Fibroblast of peridontal ligament (primary cell): Measurements from ENCODE around the gene GPC2.
"Not testable (repeated sequence)": the region's sequence is repeated elsewhere in the genome, so short reads cannot be mapped to it uniquely, and the experiment has no call there.

Experiments used
- DNase-seq: peaks from one replicate; pipeline ENCODE4 v3.0.0-alpha.2; 2010; ENCODE audit errors: extremely low read depth

Gene GPC2

DNA sequence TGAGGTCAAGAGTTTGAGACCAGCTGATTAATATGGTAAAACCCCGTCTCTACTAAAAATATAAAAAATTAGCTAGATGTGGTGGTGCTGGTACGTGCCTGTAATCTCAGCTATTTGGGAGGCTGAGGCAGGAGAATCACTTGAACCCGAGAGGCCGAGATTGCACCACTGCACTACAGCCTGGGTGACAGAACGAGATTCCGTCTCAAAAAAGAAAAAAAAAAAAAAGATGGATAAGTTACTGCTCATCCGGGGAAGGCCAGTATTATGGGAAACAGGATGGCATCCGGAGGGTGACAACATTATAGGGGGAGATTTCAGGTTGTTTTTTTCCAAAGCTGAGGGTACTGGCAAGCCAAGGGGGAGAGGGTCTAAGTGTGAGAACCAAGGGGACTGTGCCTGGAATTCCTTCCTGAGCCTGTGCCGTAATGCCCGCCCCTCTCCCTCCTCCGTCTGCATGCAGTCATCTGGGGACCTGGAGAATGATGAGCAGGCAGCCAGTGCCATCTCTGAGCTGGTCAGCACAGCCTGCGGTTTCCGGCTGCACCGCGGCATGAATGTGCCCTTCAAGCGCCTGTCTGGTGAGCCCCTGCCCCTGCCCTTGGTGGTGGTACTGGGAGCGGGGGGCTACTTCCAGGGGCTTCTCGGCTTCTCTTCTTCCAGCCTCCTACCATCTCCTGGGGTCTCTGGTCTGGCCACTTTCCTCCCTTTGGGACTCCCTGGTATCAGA is 24.1 kb downstream of the GPC2 start:
- no peak for DNase-seq

DNA sequence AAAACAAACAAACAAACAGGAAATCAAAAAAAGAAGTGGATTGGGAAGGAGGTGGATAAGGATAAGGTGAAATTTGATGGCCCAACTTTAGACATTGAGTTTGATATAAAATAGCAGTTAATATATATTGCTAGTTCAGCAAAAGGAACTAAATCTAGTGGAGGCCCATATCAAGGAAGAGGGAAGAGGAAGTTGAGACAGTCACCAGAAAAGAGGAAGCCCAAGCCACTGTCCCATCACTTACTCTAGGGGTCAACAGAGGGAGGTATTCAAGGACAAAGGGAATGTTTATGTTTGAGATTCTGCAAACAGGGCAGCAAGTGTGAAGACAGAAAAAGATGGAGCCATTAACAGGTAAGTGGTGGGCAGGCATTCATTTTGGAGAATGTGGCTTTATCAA is 24.8 kb downstream of the GPC2 start:
- DNase-seq = no peak

DNA sequence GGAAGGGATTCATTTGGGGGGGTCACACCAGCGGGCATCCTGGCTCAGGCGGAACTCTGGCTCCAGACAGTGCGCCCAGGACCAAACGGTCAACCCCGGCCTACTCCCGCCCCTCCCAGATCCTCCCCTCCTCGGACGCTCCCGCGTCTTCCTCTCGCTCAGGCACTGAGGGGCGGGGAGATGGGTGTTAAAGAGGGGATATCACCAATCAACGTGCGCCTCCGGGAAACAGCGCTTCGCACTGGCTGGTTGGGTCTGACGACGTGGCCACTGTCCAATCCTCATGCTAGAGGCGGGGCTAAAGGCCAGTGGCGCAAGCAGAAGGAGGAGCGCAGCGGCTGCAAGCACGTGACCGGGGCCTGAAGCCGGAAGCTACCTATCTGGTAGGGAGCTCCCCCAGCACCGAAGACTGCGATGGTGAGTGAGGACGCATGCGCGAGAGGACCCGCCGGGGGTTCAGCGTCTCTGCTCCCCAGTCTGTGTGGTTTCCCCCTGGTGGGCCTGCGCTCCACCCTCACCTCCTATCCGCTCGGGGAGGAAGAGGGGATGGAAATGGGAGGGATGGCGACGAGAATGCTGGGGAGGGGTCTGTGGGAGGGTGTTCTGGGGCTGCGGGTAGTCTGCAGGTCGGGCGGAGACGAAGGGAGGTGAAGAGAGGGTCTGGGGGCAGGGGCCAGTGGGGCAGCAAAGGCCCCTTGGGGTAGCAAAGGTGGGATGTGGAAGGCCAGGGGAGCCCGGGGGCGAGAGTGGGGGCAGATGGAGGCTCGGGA is 28.4 kb downstream of the GPC2 start, which contains the start of gene LAMTOR4:
Gene LAMTOR4 (plus strand): TSS at position 360 of the 770 bp plus-strand sequence. CDS start 55 bp downstream, at position 415.
- DNase-seq = peak; percentile 99

DNA sequence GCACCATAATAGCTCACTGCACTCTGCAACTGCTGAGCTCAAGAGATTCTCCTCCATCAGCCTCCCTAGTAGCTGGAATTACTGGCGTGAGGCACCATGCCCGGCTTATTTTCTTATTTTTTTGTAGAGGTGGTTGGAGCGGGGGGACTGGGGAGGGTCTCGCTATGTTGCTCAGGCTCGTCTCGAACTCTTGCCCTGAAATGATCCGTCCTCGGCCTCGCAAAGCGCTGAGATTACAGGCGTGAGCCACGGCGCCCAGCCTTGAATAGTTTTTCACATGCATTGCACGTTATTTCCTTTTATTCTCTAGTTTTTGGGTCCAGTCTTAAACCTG is 29.0 kb downstream of the GPC2 start:
- DNase-seq = no peak

DNA sequence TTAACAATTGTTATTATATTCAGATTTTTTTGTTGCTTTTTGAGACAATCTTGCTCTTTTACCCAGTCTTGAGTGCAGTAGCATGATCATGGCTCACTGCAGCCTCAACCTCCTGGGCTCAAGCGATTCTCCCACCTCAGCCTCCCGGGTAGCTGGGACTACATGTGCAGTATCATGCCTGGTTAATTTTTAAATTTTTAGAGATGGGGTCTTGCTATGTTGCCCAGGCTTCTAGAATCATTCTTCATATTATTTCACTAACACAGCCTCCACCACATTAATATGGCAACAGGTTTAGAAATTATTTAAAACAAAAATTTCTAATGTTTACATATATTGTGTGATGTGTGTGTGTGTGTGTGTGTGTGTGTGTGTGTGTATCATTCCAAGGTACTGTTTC is 29.9 kb downstream of the GPC2 start:
- DNase-seq = no peak

DNA sequence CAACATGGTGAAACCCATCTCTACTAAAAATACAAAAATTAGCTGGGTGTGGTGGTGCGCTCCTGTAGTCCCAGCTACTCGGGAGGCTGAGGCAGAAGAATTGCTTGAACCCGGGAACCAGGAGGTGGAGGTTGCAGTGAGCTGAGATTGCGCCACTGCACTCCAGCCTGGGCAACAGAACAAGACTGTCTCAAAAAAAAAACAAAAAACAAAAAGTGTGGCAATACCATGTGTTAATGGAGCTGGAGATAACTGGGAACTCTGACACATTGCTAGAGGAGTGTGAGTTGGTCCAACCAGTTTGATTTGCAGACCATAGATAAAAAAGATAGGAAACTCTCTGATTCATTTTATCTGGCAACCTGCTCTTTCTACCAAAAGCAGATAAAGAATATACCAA is 30.8 kb downstream of the GPC2 start:
- DNase-seq = not testable (repeated sequence)

DNA sequence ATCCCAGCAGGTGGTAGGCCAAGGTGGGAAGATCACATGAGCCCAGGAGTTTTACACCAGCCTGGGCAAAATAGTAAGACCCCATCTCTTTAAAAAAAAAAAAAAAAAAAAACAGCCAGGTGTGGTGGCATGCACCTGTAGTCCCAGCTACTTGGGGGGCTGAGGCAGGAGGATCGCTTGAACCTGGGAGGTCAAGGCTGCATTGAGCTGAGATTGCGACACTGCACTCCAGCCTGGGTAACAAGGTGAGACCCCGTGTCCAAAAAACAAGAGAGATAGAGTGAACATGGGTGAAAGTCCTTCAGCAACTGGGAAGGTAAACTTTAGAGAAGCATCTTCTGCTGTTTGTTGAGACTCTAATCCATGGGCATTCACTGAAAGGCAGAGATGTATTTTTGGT is 34.7 kb downstream of the GPC2 start:
- DNase-seq = no peak

DNA sequence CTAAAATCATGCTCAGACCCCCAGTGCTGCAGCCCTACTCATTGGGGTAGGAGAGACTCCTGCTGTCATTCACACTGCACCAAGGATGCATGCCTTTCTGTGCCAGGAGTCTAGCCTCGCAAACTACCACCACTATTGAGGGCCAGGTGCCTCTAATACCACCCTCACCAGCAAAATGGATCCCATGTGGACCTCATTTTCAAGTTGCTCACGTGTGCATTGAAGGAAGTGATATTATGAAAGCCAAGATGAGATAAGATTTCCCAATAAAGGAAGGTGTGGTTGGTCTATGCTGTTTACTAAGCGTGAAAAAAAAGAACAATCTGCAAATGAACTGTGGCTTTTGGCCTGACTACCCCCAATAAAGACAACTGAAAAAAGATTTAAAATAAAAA is 35.6 kb downstream of the GPC2 start:
- DNase-seq = no peak

DNA sequence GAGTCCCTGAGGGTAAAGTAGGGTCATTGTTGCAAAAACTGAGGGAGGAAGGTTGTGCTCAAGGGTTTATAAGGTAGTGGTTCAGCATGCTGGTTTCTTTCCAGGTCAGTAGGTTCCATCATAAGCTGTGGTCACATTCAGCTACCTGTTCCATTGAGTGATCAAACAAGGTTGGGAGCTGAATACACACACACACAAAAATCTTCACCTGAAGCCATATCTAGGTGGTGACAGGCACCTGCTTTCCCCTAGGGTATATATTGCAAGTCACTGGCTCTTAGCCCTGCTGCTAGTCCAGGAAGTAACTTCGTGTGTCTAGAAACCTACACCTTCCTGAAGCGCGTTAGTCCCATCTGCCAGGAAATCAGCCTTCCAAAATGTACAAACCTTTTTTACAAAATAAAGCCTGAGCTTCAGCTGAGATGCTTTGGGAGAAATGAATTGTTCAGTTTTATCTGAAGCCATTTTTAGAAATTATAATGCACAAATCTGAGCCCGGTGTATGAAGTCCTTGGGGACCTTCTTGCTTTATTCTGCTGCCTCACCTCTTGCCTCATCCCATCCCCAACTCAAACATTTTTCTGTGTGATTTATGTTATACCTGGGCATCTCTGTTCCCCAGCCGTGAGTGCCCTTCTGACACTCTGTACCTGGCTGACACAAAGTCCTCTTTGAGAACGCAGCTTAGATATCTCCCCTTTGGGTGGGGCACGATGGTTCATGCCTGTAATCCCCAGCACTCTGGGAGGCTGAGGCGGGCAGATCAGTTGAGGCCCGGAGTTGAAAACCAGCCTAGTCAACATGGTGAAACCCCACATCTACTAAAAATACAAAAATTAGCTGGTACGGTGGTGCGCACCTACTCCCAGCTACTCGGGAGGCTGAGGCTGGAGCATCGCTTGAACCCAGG is 39.1 kb downstream of the GPC2 start:
- DNase-seq = no peak

DNA sequence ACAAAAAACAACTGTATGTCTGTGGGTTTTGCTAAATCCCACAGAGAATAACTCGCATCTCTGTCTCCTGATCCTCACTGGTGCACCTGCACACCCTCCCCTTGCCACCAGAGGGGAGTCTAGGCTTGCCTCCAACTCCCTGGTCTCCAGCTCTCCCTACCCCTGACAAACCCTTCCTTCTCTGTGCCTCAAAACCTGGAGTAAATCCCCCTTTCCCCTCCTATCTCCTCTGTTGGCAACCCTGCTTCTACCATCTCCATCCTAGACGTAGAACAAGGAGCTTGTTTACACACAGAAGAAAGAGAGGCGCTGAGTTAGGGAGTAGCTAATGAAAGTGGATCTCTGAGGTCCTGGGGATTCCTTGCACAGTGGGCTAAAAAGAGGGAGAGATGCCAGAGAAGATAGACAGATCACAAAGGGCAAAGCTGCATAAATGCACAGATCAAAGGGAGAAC is 44.5 kb downstream of the GPC2 start:
- DNase-seq = peak; percentile 61

DNA sequence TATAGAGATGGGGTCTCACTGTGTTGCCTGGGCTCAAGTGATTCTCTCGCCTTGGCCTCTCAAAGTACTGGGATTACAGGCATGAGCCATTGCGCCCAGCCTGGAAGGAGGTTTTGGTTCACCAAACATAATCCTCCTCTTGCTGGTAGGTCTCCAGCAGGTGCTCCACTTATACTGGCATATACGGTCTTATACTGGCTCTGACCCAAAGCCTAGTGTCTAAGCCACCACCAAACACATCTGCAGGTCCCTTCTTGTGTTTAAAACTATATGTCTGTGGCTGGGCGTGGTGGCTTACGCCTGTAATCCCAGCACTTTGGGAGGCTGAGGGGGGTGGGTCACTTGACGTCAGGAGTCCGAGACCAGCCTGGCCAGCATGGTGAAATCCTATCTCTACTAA is 45.1 kb downstream of the GPC2 start:
- DNase-seq = no peak

DNA sequence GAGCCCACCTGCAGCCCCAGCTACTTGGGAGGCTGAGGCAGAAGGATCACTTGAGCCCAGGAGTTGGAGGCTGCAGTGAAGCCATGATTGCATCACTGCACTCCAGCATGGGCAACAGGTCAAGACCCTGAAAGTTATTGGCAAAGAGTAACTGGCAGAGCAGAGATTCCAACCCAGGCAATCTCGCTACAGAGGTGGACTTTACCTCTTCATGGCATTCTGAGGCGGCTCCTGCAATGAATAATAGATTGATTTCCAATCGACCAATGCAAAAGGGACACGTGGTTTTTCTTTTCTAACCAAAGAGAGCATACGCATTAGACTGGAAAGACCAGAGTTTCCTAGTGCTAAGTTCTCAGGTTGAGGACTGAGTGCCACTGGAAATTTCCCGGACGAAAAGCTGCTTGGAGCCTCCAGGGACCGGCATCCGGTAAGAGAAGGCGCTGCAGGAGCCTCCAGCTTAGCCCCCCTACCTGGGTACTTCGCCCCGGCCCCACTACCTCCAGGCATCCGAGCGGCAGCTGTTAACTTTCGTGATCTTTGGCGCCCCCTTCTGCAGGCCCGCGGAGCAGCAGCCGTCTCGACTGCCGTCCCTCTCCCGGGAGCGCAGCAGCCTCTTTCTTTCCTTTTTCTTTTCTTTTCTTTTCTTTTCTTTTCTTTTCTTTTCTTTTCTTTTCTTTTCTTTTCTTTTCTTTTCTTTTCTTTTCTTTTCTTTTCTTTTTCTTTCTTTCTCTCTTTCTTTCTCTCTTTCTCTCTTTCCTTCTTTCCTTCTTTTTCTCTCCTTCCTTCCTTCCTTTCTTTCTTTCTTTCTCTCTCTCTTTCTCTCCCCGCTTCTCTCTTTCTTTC is 46.4 kb downstream of the GPC2 start:
- peak; percentile 41 for DNase-seq

DNA sequence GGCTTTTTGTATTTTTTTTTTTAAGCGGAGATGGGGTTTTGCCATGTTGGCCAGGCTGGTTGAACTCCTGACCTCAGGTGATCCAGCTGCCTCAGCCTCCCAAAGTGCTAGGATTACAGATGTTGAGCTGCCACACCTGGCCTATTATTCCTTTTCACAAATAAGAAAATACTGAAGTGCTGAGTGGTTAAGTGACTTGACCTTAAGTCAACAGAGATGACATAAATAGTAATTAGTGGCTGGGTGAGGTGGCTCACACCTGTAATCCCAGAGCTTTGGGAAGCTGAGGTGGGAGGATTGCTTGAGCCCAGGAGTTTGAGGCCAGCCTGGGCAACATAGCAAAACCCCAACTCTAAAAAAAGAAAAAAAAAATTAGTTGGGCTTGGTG is 47.0 kb downstream of the GPC2 start:
- not testable (repeated sequence) for DNase-seq

DNA sequence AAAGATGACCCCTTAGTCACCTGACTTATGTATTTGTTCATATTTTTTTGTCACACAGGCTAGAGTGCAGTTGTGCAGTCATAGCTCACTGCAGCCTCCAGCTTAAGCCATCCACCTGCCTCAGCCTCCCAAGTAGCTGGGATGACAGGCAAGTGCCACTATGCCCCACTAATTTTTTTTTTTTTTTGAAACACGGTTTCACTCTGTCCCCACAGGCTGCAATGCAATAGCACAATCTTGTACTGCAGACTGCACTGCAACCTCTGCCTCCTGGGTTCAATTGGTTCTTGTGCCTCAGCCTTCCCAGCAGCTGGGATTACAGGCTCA is 48.6 kb downstream of the GPC2 start:
- DNase-seq = no peak

DNA sequence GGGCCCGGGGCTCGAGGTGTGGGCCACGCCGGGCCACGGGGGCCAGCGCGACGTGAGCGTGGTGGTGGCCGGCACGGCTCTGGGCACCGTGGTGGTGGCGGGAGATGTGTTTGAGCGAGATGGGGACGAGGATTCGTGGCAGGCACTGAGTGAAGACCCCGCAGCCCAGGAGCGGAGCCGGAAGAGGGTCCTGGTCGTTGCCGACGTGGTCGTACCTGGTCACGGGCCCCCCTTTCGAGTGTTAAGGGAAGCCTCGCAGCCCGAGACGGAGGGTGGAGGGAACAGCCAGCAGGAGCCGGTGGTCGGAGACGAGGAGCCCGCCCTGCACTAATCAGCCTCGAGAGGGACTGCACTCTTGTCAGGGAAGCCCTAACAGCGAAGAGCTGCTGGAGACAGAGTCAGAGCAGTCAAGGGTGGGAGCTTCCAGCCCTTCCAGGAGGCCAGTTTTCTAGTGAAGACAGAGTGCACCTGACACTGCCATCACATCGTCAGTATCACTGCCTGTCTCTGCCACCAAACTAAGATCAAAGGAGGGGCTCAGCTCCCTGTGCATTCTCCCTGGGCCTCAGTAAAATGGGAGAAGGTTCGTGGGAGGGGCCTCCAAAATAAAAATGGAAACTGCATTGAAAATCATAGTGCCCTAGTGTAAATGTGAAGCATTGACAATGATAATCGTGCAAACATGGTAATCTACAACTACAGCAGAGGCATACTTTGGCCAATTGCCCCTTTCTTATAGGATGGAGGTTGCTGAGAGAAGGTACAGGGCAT is 49.1 kb downstream of the GPC2 start:
- no peak for DNase-seq

DNA sequence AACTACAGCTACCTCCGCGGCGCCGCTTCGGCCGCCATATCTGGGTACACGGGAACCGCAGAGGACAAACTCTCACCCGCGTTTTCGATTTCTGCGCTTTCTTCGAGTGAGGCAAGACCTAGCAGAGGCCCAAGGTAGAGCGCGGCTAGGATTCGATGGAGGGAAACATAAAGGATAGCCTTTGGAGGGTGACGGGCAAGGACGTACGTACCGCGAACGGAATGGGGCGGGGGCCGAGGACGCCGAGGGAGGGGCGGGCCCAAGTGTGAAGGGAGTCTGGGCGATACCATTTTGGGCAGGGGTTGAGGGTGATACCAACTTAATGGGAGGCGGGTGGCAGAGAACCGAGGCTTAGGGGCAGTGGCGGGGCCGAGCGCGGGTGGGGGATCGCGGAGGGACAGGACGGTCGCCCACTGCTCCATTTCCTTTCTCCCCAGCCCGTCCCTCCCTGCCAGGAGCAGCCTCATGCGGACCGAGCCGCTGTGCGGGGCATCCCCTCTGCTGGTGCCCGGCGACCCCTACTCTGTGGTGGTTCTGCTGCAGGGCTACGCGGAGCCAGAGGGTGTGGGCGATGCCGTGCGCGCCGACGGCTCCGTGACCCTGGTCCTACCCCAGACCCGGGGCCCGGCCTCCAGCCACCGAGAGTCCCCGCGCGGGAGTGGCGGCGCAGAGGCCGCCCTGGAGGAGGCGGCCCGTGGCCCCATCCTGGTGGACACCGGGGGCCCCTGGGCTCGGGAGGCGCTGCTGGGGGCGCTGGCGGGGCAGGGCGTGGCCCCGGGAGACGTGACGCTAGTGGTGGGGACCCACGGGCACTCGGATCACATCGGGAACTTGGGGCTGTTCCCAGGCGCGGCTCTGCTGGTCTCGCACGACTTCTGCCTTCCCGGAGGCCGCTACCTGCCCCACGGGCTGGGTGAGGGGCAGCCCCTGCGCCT is 50.0 kb downstream of the GPC2 start, which contains the start of gene MBLAC1:
Gene MBLAC1 (plus strand): TSS at position 37 of the 935 bp plus-strand sequence. CDS start 429 bp downstream, at position 466.
- peak; percentile 93 for DNase-seq

DNA sequence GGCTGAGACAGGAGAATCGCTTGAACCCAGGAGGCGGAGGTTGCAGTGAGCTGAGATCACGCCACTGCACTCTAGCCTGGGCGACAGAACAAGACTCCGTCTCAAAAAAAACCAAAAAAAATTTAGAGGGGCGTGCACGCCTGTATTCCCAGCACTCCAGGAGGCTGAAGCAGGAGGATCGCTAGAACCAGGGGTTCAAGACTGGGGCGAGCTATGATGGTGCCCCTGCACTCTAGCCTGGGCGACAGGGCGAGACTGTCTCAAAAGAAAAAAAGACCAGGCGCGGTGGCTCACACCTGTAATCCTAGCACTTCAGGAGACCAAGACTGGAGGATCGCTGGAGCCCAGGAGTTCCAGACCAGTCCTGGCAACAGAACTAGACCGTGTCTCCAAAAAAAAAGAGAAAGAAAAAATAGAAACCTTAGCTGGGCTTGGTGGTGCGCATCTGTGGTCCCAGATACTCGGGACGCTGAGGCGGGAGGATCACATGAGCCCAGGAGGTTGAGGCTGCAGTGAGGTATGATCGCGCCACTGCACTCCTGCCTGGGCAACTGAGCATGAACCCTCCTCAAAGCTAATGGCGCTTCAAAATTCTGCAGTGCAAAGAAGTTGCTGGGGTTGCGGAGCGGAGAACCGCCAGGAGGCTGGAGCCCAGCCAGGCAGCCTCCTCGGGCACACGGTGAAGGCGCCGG is 50.8 kb downstream of the GPC2 start:
- DNase-seq = no peak

DNA sequence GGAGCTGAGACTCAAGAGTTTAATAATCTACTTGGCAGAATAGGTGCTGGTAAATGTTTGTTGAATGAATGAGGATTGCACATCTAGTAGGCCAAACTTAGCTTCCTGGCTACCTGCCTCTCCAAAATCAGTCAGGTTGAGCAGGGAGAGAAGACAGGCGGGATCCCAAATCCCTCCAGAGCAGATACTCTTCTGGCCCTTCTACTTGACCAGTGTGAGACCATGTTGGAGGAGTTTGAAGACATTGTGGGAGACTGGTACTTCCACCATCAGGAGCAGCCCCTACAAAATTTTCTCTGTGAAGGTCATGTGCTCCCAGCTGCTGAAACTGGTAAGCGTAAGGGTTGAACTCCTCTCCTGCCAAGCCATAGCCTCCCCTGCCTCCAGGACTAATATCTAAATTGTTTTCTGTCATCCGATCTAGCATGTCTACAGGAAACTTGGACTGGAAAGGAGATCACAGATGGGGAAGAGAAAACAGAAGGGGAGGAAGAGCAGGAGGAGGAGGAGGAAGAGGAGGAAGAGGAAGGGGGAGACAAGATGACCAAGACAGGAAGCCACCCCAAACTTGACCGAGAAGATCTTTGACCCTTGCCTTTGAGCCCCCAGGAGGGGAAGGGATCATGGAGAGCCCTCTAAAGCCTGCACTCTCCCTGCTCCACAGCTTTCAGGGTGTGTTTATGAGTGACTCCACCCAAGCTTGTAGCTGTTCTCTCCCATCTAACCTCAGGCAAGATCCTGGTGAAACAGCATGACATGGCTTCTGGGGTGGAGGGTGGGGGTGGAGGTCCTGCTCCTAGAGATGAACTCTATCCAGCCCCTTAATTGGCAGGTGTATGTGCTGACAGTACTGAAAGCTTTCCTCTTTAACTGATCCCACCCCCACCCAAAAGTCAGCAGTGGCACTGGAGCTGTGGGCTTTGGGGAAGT is 52.6 kb downstream of the GPC2 start:
- no peak for DNase-seq
